Muscle of back (tissue), 11 donors: ENCODE measurements around the gene PARP3. TPM values are rescaled to one million over a fixed set of nuclear protein-coding genes. Genes with fewer than 3 reads are reported as not detected.

Source experiments
- DNase-seq, 3 donors: peaks; one replicate each; pipeline versions ENCODE4 v3.0.0 to v3.0.0-alpha.2; 2013
- polyA plus RNA-seq, 10 donors: library from polyadenylated mRNA; unstranded; fragments of 120-200 nt; gene quantifications; one replicate each; pipeline ENCODE4 v1.2.1, GENCODE V29; 2013; ENCODE audit not compliant: insufficient read length in 10 of 10

Gene PARP3
- polyA plus RNA-seq, 10 donors = 3.8 to 7.8 (median 5.6) TPM

- DNase-seq = no peak
These were observed 8.6 kb upstream of the PARP3 start for GRCh38 chr3:51933471-51934138.

GRCh38 chr3:51934139-51934850 is 7.9 kb upstream of the PARP3 start:
- no peak for DNase-seq

- no peak for DNase-seq
These were observed 6.9 kb upstream of the PARP3 start for GRCh38 chr3:51934991-51935885.

GRCh38 chr3:51935886-51936755 is 6.0 kb upstream of the PARP3 start:
- DNase-seq = no peak

- no peak for DNase-seq
These were observed 5.1 kb upstream of the PARP3 start for GRCh38 chr3:51937014-51937413.

- DNase-seq = no peak
These were observed 4.3 kb upstream of the PARP3 start for GRCh38 chr3:51937611-51938450.

GRCh38 chr3:51938780-51939425 is 3.3 kb upstream of the PARP3 start:
- no peak for DNase-seq

GRCh38 chr3:51940648-51941462 is 1.3 kb upstream of the PARP3 start:
- DNase-seq = no peak

- no peak for DNase-seq
These were observed 733 bp upstream of the PARP3 start for GRCh38 chr3:51941463-51941797.

GRCh38 chr3:51942603-51943450 is 664 bp downstream of the PARP3 start:
- no peak for DNase-seq

- no peak for DNase-seq
These were observed 1.6 kb downstream of the PARP3 start for GRCh38 chr3:51943451-51944391.

- no peak for DNase-seq
These were observed 2.4 kb downstream of the PARP3 start for GRCh38 chr3:51944451-51945021.

GRCh38 chr3:51945031-51945840 is 3.1 kb downstream of the PARP3 start:
- no peak for DNase-seq

- DNase-seq = no peak
These were observed 4.0 kb downstream of the PARP3 start for GRCh38 chr3:51945926-51946705.

GRCh38 chr3:51946796-51947195 is 4.6 kb downstream of the PARP3 start:
- no peak for DNase-seq
